ENCODE measurements around the gene IFT172.
A peak's percentile ranks its signal among the peaks of the same experiment; 100 is the strongest.
"Not testable (repeated sequence)": the region's sequence is repeated elsewhere in the genome, so short reads cannot be mapped to it uniquely, and the experiment has no call there.

The IFT172 gene

GRCh38 chr2:27489498-27490397 is at the start of gene IFT172:
Gene IFT172 (minus strand): TSS chr2:27489743. CDS start chr2:27489653, 90 bp downstream.
- peak; percentile 99 for DNase-seq

GRCh38 chr2:27538839-27539450 is 49.4 kb upstream of the IFT172 start:
- DNase-seq: not testable (repeated sequence)

DNA sequence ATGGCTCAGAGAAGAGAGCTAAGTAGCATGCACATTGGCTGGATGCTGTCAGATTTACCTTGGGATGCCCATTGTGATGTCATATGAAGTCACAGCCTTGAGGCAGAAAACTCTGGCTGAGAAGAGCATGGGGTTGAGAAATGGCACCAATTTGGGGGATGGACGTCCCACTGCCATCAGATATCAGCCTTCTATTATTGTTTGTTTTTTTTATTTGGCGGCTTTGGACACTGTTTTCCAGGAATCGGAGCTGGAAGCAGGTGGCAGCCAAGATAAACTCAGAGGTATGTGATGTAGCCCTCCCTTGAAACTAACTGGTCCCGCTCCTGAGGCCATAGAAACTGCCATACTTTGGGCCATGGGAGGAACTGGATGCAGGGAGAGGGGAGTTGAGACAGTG is 47.7 kb upstream of the IFT172 start:
- no peak for DNase-seq

GRCh38 chr2:27531983-27532382 is 42.4 kb upstream of the IFT172 start:
- no peak for DNase-seq

DNA sequence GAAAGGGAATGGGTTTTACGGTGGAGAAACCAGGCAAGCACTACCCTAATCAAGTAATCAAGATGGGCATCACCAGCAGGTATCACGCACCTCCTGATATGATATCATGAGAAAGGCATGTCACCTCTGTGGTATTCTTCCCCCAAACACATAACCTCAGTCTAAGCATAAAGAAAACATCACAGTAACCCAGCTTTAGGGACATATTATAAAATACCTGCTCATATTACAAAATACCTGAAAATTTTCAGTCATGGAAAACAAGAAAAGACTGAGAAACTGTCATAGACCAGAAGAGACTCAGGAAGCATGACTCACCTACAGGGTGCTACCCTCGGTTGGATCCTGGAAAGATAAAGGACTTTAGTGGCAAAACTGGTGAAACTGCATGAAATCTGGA is 37.6 kb upstream of the IFT172 start:
- no peak for DNase-seq

DNA sequence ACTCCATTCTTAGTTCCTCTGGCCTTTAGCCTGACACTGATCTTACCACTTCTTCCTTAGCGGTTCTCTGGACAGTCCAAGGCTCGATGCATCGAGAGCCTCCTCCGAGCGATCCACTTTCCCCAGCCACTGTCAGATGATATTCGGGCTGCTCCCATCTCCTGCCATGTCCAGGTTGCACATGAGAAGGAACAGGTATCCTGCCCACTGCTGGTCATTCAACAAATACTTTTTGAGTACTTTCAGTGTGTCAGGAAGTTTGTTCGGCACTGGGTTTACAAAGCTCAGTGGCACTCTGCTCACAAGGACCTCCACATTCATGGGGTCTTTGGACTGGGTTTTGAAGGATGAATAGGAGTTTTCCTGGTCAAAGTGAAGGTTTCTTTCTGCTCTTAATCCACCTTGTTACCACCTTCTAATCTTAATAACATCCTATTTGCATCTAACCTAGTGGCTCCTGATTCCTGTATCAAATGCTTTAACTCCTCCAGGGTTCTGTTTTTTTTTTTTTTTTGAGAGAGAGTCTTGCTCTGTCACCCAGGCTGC is 32.9 kb upstream of the IFT172 start:
- no peak for DNase-seq

DNA sequence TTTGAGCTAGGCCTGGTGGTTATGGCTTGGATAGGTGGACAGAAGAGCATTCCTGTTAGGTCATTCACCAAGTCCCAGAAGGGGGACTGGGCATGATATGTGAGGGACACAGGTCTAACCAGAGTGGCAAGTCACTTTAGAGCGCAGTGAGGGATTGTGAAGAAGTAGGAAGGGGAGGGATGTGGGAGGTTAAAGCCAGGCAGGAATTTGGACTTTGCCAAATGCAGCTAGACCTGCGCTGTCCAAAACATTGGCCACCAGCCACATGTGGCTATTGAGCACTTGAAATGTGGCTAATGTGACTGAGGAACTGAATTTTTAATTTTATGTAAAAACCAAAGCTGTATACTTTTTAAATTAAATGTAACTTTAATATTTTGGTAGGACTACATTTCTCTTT is 30.8 kb upstream of the IFT172 start:
- no peak for DNase-seq

DNA sequence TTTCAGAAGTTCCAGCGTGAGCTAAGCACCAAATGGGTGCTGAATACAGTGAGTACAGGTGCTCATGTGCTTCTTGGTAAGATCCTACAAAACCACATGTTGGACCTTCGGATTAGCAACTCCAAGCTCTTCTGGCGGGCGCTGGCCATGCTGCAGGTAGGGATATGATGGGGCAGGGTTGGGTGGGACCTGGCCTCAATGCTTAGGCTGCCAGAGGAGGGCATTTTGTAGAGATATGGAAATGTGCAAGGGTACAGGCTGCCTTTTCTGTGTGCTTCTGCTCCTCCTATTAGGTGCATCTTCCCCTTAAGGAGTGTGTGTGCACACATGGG is 29.2 kb upstream of the IFT172 start:
- no peak for DNase-seq

- no peak for DNase-seq
Measured at GRCh38 chr2:27518113-27518781, 28.7 kb upstream of the IFT172 start.

DNA sequence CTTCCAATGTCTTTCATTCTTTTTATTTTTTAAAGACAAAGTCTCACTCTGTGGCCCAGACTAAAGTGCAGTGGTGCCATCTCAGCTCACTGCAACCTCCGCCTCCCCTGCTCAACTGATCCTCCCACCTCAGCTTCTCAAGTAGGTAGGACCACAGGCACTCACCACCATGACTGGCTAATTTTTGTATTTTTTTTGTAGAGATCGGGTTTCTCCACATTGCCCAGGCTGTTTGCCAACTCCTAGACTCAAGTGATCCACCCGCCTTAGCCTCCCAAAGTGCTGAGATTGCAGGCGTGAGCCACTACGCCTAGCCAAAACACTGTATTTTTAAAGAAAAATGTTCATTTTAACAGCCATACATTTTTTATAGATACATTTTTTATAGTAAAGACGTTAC is 19.8 kb upstream of the IFT172 start:
- no peak for DNase-seq

DNA sequence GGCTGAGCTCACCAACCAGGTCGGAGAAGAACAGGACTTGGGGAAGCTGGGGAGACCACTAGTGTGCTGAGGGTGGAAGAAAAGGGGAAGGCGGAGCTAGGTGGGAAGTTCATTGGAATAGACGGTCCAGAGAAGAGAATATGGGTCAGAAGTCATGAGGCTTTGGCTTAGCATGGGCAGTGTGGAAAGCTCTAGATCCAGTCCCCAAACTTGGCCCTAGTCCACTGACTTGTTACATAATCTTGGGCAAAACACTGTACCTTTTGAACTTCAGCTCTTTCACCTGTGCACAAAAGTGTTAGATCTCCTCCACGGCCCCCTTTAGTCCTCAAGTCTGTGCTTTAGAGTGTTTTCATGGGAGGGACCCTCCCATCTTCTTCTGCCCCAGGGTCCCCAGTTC is 17.8 kb upstream of the IFT172 start:
- no peak for DNase-seq

GRCh38 chr2:27506587-27506986 is 17.0 kb upstream of the IFT172 start:
- DNase-seq: no peak

GRCh38 chr2:27502142-27502541 is 12.6 kb upstream of the IFT172 start:
- DNase-seq: no peak

DNA sequence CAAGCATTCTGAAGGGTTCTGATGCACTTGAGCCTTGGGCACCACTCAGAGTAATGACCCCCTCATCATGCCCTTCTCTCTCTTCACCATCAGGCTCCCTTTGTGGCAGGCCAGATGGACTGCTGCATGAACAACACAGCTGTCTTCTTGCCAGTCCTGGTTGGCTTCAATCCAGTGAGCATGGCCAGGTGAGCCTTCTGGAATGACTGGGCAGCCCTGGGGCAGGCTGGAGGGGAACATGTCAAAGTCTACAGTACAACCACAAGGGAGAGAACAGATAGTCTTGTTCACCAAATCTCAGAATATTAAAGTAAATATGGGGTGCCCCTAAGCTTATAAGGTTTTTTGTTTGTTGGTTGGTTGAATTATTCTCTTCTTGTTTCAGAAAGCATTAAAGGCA is 11.5 kb upstream of the IFT172 start:
- DNase-seq: peak; percentile 75

GRCh38 chr2:27498975-27499374 is 9.4 kb upstream of the IFT172 start:
- no peak for DNase-seq

- no peak for DNase-seq
Measured at GRCh38 chr2:27497288-27497627, 7.7 kb upstream of the IFT172 start.

DNA sequence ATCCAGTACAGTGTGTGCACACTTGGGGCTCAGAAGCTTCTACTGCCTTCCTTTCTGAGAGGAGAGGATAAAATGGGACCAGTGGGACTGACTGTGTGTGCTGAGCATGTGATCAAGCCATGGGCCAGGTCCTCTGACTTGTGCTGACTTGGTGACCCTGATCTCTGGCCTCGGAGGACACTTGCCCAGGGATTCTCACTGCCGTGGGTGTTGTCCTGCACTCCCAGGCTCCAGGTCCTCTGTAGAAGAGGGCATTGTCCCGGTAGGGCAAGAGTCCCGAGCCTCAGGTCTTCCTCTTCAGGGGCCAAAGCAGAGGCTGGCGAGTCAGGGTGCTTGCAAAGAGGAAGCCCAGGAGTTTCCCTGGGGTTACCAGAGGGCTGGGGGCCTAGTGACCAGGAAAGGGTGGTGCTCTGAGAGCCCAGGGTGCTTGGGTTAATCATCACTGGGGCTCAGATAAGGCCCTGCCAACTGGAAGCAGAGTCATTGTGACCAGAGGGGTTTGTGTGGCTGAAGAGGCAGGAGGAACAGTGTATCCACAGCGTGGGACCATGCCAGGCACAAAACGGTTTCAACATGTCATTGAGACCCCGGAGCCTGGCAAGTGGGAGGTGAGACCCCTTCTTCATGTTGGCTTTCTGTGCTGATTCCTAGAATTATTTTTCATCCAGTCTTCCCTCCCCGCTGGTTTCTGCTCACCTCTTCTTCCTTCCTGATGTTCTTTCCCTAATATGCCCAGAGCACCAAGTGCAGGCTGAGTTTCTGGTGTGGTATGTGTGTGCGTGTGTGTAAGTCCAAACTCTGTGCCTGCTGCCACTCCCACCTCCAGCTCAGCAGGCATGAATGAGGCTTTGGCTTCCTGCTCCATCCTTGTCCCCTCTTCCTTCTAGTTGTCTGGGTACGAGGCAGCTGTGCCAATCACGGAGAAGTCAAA is 7.1 kb upstream of the IFT172 start, which contains the start of gene GCKR:
TSS of gene GCKR (plus strand) at position 483 of the 931 bp plus-strand sequence. CDS start at position 549, 66 bp downstream.
- no peak for DNase-seq

DNA sequence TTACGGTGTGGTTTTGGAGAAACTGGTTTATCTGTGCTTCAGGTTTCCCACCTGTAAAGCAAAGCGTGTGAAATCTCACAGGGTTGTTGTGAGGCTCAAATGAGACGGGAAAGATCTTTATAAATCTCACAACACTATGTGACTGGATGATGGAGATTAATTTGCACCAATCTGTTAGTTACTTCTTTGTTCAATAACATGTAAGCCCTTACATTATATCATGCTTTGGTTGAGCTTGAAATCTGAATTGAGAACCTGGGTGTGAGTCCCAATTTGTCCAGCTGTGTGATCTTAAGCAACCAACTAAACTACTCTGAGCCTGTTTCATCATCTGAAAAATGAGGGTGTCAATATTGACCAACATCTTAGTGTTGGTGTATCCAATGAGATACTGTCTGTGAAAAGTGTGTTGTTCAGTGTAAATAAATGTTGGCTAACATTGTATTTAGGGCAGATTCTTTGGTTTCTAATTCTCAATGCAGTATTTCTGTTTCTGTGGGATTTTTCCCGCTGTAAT is 6.4 kb upstream of the IFT172 start:
- DNase-seq: no peak

DNA sequence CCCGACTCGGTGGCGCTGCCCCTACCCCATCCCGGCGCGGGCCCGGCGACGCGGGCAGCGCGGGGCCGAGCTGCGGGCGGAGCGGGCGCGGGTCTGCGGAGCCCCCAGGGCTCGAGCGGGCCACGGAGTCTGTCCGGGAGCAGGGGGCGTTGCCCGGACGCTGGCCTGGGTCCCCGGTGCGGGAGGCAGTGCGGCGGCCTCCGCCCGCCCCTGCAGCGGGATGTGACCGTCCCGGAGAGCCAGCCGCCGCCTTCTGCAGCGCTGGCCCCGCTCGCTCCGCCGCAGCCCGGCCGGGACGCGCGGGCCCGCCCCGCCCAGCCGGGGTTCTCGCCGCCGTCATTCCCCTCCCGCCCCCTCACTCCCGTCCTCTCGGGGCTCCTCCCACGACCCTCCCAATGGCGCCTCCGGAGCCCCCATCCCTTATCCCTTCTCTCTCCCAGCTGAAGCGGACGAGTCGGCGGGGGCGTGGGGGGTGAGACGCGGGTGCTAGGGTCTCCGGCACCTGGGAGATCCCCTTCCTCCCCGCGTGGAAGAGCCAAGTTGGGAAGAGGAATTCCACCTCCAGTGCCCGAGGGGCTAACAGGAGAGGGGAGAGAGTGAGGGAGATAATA is 5.5 kb upstream of the IFT172 start, which contains the start of gene FNDC4:
TSS of gene FNDC4 (minus strand) at position 257 of the 611 bp plus-strand sequence. CDS start 521 bp downstream, outside the sequence.
- DNase-seq: no peak

DNA sequence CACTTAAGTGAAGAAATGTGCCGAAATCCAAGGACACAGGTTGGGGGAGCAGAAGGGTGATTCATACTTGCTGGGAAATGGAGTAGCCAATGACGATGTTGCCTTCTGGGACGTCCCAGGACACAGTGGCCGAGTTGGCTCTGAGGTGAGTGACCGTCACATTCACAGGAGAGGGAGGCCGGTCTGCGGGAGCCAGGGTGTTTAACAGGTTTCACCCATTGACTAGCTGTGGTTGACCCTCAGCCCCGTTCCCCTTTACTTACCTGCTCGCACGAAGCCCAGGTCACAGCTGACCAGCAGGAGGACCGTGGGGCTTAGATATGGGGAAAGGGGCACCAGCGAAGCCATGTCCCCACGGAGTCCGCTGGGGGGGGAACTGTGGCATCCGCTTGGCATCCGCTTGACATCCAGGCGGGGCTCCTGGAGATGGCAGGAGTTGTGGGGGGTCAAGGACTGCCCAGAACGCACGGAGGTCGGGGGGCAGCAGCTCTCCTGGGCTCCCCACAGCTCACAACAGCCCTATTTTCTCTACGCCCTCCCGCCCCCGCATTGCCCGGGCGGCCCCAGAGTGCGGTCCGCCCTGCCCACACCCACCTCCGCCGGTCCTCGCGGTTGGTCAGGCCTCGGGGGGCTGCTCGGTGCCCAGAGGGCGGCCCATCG is 4.9 kb upstream of the IFT172 start:
- DNase-seq: no peak

- DNase-seq: no peak
Measured at GRCh38 chr2:27493948-27494283, 4.4 kb upstream of the IFT172 start.

Data from SHP77 treated with DMSO at 0.1 percent for 48 hours (cell line).